HG03521 (cell line): ENCODE data around the gene CENPV.
A peak's percentile ranks its signal among the peaks of the same experiment; 100 is the strongest.
"Not testable (repeated sequence)": the region's sequence is repeated elsewhere in the genome, so short reads cannot be mapped to it uniquely, and the experiment has no call there.

Experiments used
- ATAC-seq: cut with Tn5 transposase; IDR thresholded peaks from one replicate; pipeline ENCODE4 v1.9.1; 2021; ENCODE audit warnings: mild to moderate bottlenecking, moderate library complexity; ENCODE audit not compliant: unreplicated experiment

Gene CENPV

DNA sequence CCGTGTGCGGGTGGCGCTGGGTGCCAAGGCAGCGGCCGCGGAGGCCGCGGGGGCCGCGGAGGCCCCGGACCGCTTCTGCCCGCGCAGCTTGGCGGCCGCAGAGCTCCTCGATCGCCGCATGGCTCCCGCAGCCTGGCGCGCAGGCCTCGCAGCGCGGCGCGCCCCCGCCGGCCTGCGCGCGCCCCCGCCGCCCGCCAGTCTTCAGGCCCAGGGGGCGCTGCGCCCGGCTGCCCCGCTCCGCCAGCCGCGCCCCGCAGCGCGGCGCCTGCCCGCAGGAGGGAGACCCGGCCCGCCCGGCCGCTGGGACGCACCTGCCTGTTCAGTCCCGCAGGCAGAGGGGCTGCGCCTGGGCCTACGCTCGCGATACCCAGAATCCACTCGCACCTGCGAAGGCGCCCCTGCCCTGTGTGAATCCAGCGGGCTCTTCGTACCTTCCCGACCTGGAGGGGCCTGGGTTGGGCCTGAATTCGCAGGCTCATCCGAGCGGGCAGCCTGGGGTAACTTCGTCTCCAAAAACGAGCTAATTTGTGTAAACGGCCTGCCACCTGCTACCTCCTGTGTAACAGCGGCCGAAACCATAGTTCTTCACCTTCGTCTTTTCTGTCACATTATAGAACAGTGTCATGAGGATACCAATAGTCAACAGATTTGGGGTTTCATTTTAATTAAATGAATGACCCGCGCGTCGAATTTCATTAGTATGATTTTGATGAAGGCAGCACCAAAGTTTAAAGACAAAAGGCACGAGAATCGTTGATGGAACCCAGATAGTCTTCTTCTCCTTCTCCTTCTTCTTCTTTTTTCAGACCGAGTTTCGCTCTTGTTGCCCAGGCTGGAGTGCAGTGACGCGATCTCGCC, at the start of gene CENPV:
Gene CENPV (minus strand): TSS at position 153 of the 858 bp plus-strand sequence. CDS start 33 bp downstream, at position 120.
- peak; percentile 66 for ATAC-seq

DNA sequence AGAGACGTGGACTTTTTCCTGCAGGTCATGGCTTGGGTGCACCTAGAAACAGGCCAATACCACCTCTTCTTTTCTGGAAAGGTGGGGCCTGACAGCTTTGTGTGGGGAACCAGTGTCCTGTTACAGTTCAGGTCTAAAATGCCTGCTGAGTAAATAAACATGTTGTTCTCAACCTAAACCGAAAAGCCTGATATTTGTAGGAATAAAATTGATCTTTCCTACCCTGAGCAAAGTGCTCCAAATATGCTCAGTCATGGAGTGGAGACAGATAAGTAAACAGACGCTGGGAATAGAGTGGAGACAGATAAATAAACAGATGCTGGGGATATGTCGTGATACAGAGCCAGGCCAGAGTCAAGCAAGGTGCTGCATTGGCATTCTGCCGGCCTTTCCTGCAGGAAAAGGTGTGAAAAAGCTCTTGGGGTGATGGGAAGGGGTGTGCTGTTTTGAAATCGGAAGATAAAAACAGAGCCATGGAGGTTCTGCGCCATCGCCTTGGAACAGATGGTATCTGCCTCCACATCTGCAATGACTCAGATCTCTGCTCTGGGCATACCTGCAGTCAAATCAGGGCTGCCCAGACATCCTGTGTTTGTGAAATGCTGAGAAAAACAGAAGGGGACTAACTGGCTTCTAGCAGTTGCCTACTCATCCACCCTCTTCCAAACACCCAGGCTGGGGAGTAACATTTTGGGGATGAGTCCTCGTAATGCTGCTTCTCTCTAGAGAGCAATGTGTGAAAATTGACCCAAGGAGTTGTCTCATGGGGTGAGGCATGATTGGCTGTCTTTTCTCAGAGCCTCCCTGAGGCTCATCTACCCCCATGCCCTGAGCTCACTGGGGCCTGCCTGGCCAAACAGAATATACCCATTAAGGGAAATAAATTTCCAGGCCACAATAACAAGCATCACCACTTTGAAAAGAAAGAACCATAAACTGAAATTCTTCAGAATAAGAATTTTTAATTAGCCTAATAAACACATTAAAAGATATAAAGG, 45.3 kb upstream of the CENPV start:
- no peak for ATAC-seq

DNA sequence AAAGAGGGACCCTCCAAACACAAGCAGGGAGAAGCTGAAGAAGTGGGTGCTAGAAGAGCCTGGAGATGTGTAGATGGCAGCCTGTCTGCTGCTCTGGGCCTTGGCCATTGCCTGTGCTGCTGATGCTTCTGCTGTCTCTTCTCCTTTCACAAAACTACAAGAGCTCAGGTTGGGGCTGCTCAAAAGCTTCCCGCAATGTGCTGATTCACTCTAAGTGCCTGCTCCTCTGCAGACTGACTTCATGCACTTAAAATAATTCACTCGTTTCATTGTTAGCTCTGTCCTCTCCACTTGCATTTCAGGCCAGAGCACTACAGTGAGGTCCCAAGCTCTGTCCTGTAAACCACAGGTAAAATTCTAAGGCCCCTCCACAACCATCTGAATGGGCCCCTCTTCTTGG, 43.4 kb upstream of the CENPV start:
- ATAC-seq, result not testable (repeated sequence)

DNA sequence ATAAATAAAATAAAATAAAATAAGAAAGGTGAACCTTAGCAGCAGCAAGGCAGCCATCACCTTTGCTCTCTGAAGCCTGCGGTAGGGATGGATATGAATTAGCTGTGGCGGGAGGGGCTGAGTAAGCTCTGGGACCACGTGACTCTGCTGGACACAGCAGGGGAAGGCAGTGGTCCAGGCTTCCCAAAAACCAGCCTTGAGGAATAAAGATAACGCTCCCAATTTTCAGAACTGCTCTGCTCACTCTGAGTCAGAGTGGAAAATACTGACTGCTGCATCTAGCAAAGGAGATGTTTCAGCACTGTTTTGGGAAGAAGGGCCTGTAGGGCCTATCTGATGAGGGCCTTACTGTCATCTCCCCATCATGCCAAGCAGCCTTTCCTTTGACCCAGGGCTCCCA, 42.6 kb upstream of the CENPV start:
- ATAC-seq, result not testable (repeated sequence)

DNA sequence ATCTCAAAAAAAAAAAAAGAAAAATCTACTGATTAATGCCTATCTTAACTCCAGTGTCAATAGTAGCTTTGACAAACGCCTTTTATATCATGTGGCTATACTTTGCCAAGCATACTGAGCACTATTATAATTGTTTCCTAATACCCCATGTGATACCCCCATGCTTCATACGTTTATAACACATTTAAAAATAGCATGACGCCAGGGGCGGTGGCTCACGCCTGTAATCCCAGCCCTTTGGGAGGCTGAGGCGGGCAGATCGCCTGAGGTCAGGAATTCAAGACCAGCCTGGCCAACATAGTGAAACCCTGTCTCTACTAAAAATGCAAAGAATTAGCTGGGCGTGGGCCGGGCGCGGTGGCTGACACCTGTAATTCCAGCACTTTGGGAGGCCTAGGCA, 39.2 kb upstream of the CENPV start:
- ATAC-seq, result not testable (repeated sequence)

DNA sequence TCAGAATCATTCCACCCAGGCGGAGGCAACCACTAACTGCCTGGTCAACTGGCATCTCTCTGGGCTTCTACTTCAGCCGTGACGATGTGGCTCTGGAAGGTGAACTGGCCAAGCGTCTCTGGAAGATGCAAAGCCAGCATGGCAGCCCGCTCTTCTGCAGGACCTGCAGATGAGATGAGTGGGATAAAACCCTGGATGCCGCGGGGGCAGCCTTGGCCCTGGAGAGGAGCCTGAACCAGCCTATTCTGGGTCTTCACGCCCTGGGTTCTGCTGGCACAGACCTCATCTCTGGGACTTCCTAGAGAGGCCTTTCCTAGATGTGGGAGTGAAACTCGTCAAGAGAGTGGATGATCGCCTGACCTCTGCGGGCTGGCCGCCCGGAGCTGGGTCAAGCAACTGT, 38.2 kb upstream of the CENPV start:
- no peak for ATAC-seq

DNA sequence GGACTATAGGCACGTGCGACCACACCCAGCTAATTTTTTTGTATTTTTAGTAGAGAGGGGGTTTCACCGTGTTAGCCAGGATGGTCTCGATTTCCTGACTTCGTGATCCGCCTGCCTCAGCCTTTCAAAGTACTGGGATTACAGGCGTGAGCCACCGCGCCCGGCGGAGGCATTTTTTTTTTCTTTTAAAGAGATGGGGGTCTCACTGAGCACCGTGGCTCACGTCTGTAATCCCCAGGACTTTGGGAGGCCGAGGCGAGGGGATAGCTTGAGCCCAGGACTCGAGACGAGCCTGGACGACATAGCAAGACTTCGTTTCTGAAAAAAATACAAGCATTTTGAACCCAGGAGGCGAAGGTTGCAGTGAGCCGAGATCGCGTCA, 32.8 kb upstream of the CENPV start:
- ATAC-seq, result not testable (repeated sequence)

DNA sequence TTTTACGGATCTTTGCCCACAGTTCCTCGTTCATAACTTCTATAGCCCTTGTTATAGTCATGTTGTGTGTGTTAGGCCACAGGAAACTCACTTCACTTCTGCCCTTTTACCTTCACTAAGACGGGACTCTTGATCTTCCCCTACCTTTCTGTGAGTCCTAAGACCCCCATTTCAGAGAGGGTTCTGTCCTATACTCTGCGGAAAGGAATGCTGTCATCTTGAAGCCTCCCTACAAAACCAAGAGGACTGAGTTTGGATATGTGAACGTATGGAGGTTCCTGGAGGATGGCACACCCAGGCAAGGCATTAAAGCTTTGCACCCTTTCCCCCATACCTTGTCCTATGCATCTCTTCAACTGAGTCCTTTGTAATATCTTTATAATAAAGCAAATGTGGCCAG, 31.3 kb upstream of the CENPV start:
- ATAC-seq, result no peak

DNA sequence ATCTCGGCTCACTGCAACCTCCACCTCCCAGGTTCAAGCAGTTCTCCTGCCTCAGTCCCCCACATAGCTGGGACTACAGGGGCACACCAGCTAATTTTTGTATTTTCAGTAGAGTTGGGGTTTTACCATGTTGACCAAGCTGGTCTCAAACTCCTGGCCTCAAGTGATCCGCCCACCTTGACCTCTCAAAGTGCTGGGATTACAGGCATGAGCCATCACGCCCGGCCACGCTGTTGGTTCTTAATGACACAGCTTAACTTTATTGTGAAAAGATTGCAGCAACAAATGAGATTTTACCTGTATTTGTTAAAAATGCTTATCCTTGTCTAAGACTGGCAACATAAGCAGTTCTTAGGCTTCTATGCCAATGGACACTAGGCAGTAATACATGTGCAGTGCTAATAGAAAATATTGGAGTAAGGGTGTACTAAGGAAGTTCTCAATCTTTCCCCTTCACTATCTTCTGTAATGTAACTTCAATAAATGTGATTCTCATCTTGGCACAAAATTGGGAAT, 30.6 kb upstream of the CENPV start:
- ATAC-seq, result no peak

DNA sequence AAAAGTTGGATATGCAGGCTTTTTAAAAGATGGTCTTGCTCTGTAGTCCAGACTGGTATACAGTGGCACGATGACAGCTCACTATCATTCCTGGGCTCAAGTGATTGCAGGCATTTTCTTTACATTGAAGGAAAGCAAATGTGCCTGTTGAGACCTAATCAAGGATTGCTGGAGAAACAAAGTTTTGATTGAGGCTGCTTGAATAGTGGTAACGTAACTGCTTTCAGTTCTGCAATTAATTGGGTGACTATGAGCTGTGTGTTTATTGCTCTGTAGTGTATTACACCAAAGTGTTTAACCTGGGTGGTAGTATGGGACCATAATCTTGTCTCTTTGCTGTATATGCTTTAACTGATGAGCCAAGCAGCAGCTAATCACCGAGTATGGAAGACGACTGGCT, 29.9 kb upstream of the CENPV start:
- no peak for ATAC-seq

DNA sequence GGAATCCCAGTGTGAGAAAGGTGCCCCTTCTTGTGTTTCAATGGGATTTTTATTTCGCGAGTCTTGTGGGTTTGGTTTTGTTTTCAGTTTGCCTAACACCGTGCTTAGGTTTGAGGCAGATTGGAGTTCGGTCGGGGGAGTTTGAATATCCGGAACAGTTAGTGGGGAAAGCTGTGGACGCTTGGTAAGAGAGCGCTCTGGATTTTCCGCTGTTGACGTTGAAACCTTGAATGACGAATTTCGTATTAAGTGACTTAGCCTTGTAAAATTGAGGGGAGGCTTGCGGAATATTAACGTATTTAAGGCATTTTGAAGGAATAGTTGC, 28.2 kb upstream of the CENPV start:
- no peak for ATAC-seq

DNA sequence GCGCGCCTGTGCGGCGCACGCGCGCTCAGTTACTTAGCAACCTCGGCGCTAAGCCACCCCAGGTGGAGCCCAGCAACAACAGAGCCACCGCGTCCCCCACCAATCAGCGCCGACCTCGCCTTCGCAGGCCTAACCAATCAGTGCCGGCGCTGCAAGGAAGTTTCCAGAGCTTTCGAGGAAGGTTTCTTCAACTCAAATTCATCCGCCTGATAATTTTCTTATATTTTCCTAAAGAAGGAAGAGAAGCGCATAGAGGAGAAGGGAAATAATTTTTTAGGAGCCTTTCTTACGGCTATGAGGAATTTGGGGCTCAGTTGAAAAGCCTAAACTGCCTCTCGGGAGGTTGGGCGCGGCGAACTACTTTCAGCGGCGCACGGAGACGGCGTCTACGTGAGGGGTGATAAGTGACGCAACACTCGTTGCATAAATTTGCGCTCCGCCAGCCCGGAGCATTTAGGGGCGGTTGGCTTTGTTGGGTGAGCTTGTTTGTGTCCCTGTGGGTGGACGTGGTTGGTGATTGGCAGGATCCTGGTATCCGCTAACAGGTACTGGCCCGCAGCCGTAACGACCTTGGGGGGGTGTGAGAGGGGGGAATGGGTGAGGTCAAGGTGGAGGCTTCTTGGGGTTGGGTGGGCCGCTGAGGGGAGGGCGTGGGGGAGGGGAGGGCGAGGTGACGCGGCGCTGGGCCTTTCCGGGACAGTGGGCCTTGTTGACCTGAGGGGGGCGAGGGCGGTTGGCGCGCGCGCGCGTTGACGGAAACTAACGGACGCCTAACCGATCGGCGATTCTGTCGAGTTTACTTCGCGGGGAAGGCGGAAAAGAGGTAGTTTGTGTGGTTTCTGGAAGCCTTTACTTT, 27.6 kb upstream of the CENPV start, which contains the start of gene UBB:
Gene UBB (plus strand): TSS at position 452 of the 856 bp plus-strand sequence. CDS start 817 bp downstream, outside the sequence.
- ATAC-seq, result peak; percentile 89

DNA sequence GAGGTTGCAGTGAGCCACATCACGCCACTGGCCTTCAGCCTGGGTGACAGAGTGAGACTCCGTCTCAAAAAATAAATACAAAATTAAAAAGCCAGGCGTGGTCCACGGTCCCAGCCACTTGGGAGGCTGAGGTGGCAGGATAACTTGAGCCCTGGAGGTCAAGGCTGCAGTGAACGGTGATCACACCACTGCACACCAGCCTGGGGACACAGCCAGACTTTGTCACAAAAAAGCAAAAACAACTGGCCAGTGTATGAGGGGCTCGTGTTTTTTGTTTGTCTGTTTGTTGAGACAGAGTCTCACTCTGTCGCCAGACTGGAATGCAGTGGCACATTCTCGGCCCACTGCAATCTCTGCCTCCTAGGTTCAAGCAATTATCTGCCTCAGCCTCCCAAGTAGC, 26.4 kb upstream of the CENPV start:
- no peak for ATAC-seq

DNA sequence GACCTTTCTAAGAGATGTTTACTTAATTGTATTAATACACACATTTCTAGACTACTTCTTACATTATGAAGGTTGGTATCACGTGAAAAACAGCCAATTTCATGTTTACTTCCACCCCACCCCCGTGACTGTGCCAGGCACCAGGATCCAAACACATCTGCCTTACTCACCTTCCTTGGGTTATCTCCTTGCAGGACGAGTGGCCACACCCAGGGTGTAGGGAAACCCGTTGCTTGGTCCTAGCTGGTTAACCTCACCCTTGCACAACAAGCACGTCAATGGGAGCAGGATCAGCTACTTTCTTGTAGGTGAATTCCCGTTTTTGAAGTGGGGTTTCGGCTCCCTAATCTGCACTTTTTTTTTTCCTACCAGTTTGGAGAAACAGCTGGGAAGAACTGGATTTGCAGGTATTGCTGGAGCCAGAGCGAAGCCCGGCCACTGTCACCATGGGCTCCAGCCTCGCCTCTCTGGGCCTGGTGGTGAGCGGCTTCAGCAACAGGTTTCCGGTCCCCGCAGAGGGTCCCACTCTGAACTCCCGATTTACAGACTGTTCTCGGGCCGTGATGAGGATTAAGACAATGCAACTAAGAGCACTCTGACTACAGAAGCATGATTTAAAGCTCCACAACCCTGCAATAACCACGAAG, 25.5 kb upstream of the CENPV start:
- ATAC-seq, result no peak

DNA sequence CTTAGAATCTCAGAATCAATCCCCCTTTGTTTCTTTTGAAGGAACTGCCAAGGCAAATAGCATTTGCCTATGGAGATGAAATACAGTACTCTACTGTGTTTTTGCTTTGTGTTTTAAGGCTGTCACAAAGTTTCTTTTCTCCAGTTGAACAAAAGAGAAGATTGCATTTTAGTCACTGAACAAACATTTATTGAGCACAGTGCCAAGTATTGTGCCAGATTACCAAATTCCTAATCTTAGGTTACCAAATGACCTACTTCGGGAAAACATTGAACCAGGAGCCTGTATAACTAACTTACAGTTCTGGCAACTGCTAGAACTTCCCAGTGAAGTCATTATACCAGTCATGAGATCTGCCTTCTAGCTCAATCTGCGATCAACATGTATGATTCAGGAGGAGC, 24.7 kb upstream of the CENPV start:
- no peak for ATAC-seq

DNA sequence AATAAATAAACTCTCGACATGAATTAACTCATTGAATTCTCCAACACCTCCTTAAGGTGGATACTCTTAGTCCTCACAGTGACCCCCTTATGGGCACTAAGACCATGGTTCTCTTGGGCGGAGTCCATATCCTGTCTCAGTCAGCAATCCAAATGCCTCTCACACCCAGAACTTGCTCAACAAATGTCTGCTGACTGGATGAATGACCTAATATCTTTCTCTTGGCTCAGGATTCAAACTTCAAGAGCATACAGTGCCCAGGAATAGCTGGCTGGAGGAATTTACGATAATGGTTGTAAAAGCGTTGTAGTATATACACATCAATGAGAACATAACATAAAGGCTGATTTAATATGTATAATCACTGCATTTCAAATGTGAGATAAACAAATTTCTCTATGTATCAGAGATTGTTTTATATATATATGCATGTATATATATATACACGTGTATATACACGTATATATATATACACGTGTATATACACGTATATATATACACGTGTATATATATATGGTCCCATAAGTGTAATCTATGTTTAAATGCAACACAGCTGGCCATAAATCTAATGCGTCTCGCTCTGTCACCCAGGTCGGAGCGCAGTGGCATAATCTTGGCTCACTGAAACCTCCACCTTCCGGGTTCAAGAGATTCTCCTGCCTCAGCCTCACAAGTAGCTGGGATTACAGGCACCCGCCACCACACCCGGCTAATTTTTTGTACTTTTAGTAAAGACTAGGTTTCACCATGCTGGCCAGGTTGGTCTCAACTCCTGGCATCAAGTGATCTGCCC, 21.1 kb upstream of the CENPV start:
- ATAC-seq, result no peak

DNA sequence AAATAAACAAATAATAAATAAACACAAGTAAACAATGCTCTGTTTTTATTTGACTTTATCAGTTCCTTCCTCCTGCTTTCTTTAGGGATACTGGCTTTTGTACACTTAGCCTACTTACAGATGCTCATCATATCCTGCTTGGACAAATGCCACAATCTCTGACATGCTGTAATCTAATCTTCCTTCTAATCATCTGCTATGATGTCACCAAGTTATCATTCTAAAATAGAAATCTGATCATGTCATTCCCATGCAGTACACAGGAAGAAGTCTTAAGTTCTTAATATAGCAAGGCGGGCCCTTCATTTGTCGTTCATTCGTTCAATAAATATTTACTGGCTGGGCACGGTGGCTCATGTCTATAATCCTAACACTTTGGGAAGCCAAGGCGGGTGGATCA, 18.5 kb upstream of the CENPV start:
- ATAC-seq, result no peak

DNA sequence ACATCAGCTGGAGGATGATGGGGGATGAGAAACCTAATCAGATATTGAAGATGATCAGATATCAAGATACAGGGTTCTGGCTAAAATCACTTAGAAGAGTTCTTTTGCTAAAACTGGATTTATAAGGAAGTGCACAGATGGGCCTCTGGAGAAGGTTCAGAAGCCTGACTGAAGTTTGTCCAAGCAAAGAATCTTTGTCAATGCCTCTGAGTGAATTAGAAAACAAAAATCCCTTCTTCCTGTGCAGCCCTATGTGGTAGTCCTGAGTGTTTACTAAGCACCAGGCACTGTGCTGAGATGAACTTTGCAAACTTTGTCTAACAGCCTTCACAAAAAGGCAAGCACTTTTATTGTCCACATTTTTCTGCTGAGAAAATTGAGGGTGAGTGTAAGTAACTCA, 11.4 kb upstream of the CENPV start:
- no peak for ATAC-seq
